Activated T-cell treated with anti-CD3 and anti-CD28 coated beads, Interleukin-2, amount 50 U/mL, for 4 hours (primary cell): ENCODE results near the gene SIM2. TPM values are rescaled to one million over a fixed set of nuclear protein-coding genes. Genes with fewer than 3 reads are reported as not detected.

Experiments used
- ATAC-seq, 2 donors: fragments of 200-7000 bp; cut with Tn5 transposase; one replicate each; pipeline ENCODE4 v1.10.0; 2021
- DNase-seq: peaks from one replicate; pipeline ENCODE4 v3.0.0-alpha.2; 2020
- H3K27me3 Mint-ChIP-seq: one replicate; pipeline ENCODE4 v1.8.0; 2021; ENCODE audit warnings: low read depth, mixed read lengths
- H3K36me3 Mint-ChIP-seq: one replicate; pipeline ENCODE4 v1.8.0; 2022; ENCODE audit warnings: mixed read lengths; ENCODE audit not compliant: insufficient read depth
- H3K4me1 Mint-ChIP-seq: one replicate; pipeline ENCODE4 v1.8.0; 2021; ENCODE audit warnings: low read depth, mixed read lengths
- H3K4me3 Mint-ChIP-seq: one replicate; pipeline ENCODE4 v1.8.0; 2021; ENCODE audit warnings: mild to moderate bottlenecking, moderate library complexity, mixed read lengths
- H3K9me3 Mint-ChIP-seq: one replicate; pipeline ENCODE4 v1.8.0; 2021; ENCODE audit warnings: mixed read lengths
- total RNA-seq, 3 donors: library from RNA; stranded (reverse); gene quantifications; one replicate each; pipeline ENCODE4 v1.2.1, GENCODE V29; 2021

Gene SIM2
- total RNA-seq, 3 donors from 2014 or later: 0.18 to 0.24 TPM; not detected in 1

GRCh38 chr21:36701756-36702621 lies 3.1 kb downstream of the SIM2 start:
- Mint-ChIP-seq H3K27me3 (peaks cover 73% of the 10 kb centered on the region), H3K4me3 (peak overlapping the region; percentile 50), H3K4me1 (peaks cover 36% of the 10 kb centered on the region), H3K9me3 (no peaks in the 10 kb centered on the region), H3K36me3 (no peaks in the 10 kb centered on the region)
- peak in 1 of 2 donors; percentile 27 for ATAC-seq
- no peak for DNase-seq

- ATAC-seq: no peak
- no peak for DNase-seq
- peaks cover 40% of the 10 kb centered on the region for H3K4me1 Mint-ChIP-seq
- no peak overlapping the region for H3K4me3 Mint-ChIP-seq
- H3K36me3 Mint-ChIP-seq: no peaks in the 10 kb centered on the region
- H3K9me3 Mint-ChIP-seq: no peaks in the 10 kb centered on the region
- H3K27me3 Mint-ChIP-seq: peaks cover 73% of the 10 kb centered on the region
Measured at GRCh38 chr21:36702622-36702968, 3.7 kb downstream of the SIM2 start.

- Mint-ChIP-seq H3K9me3 (no peaks in the 10 kb centered on the region), H3K36me3 (no peaks in the 10 kb centered on the region), H3K4me1 (peaks cover 41% of the 10 kb centered on the region), H3K4me3 (no peak overlapping the region), H3K27me3 (peaks cover 75% of the 10 kb centered on the region)
- DNase-seq (no peak), ATAC-seq (no peak)
Measured at GRCh38 chr21:36703123-36703522, 4.2 kb downstream of the SIM2 start.

- Mint-ChIP-seq H3K27me3 (peaks cover 81% of the 10 kb centered on the region), H3K9me3 (no peaks in the 10 kb centered on the region), H3K36me3 (no peaks in the 10 kb centered on the region), H3K4me3 (no peak overlapping the region), H3K4me1 (peaks cover 46% of the 10 kb centered on the region)
- ATAC-seq (no peak), DNase-seq (no peak)
Measured at GRCh38 chr21:36703626-36704280, 4.8 kb downstream of the SIM2 start.

- no peak for DNase-seq
- no peak for ATAC-seq
- peaks cover 83% of the 10 kb centered on the region for H3K27me3 Mint-ChIP-seq
- H3K9me3 Mint-ChIP-seq: no peaks in the 10 kb centered on the region
- peak overlapping the region; percentile 11 for H3K4me3 Mint-ChIP-seq
- peaks cover 47% of the 10 kb centered on the region for H3K4me1 Mint-ChIP-seq
- H3K36me3 Mint-ChIP-seq: no peaks in the 10 kb centered on the region
Measured at GRCh38 chr21:36704281-36704957, 5.5 kb downstream of the SIM2 start.

GRCh38 chr21:36704958-36705678 lies 6.2 kb downstream of the SIM2 start:
- Mint-ChIP-seq H3K4me3 (peak overlapping the region; percentile 16), H3K36me3 (no peaks in the 10 kb centered on the region), H3K9me3 (no peaks in the 10 kb centered on the region), H3K4me1 (peaks cover 50% of the 10 kb centered on the region), H3K27me3 (peaks cover 86% of the 10 kb centered on the region)
- no peak for DNase-seq
- no peak for ATAC-seq

GRCh38 chr21:36705679-36706481 lies 7.0 kb downstream of the SIM2 start:
- DNase-seq (no peak), ATAC-seq (no peak)
- Mint-ChIP-seq H3K27me3 (peaks cover 83% of the 10 kb centered on the region), H3K9me3 (no peaks in the 10 kb centered on the region), H3K4me3 (peak overlapping the region; percentile 24), H3K4me1 (peaks cover 48% of the 10 kb centered on the region), H3K36me3 (no peaks in the 10 kb centered on the region)

- H3K4me3 Mint-ChIP-seq: peak overlapping the region; percentile 24
- no peaks in the 10 kb centered on the region for H3K36me3 Mint-ChIP-seq
- peaks cover 45% of the 10 kb centered on the region for H3K4me1 Mint-ChIP-seq
- H3K9me3 Mint-ChIP-seq: no peaks in the 10 kb centered on the region
- ATAC-seq (no peak), DNase-seq (no peak)
- H3K27me3 Mint-ChIP-seq: peaks cover 86% of the 10 kb centered on the region
Measured at GRCh38 chr21:36706482-36706852, 7.6 kb downstream of the SIM2 start.

- no peak for DNase-seq
- ATAC-seq: no peak
- Mint-ChIP-seq H3K27me3 (peaks cover 84% of the 10 kb centered on the region), H3K4me1 (peaks cover 41% of the 10 kb centered on the region), H3K36me3 (no peaks in the 10 kb centered on the region), H3K4me3 (peak overlapping the region; percentile 24), H3K9me3 (no peaks in the 10 kb centered on the region)
Measured at GRCh38 chr21:36706951-36707762, 8.2 kb downstream of the SIM2 start.

- no peak overlapping the region for H3K4me3 Mint-ChIP-seq
- no peaks in the 10 kb centered on the region for H3K36me3 Mint-ChIP-seq
- peaks cover 41% of the 10 kb centered on the region for H3K4me1 Mint-ChIP-seq
- ATAC-seq (no peak), DNase-seq (no peak)
- peaks cover 84% of the 10 kb centered on the region for H3K27me3 Mint-ChIP-seq
- no peaks in the 10 kb centered on the region for H3K9me3 Mint-ChIP-seq
Measured at GRCh38 chr21:36707763-36708285, 8.9 kb downstream of the SIM2 start.

GRCh38 chr21:36708286-36709029 lies 9.5 kb downstream of the SIM2 start:
- Mint-ChIP-seq H3K4me3 (no peak overlapping the region), H3K36me3 (no peaks in the 10 kb centered on the region), H3K4me1 (peaks cover 41% of the 10 kb centered on the region), H3K27me3 (peaks cover 83% of the 10 kb centered on the region), H3K9me3 (no peaks in the 10 kb centered on the region)
- DNase-seq (no peak), ATAC-seq (no peak)
